ENCODE data around the gene EYS.

The EYS gene

GRCh38 chr6:65081756-65082155 is 625.3 kb downstream of the EYS start:
- Histone ChIP-seq H3K9ac (no peak overlapping the region), H3K4me2 (ENCODE audit: low read length) (no peak overlapping the region), H3K4me3 (ENCODE audit: low read depth, low read length) (no peak overlapping the region), H3K4me1 (no peaks in the 10 kb centered on the region), H3K27ac (no peak overlapping the region), H3K9me3 (ENCODE audit: control insufficient read depth, low read length) (no peaks in the 10 kb centered on the region), H3K27me3 (ENCODE audit: control insufficient read depth, insufficient read depth, low read length) (no peaks in the 10 kb centered on the region), H2AFZ (no peak overlapping the region), H3K79me2 (no peaks in the 10 kb centered on the region), H3K36me3 (ENCODE audit: control insufficient read depth, insufficient read depth, low read length) (no peaks in the 10 kb centered on the region)
- no peak for TF ChIP-seq CTCF (IDR thresholded peaks at IDR 0.05)

GRCh38 chr6:65075705-65076230 is 631.3 kb downstream of the EYS start:
- H3K9me3 ChIP-seq (ENCODE audit: control insufficient read depth, low read length): no peaks in the 10 kb centered on the region

GRCh38 chr6:65072500-65072899 is 634.5 kb downstream of the EYS start:
- TF ChIP-seq CTCF (IDR thresholded peaks at IDR 0.05): no peak

More at GRCh38 chr6:65075705-65076230, 631.3 kb downstream of the EYS start:
- Histone ChIP-seq H3K27ac (no peak overlapping the region), H3K4me2 (ENCODE audit: low read length) (no peak overlapping the region), H2AFZ (no peak overlapping the region), H3K9ac (no peak overlapping the region), H3K27me3 (ENCODE audit: control insufficient read depth, insufficient read depth, low read length) (no peaks in the 10 kb centered on the region), H3K4me3 (ENCODE audit: low read depth, low read length) (no peak overlapping the region), H3K4me1 (no peaks in the 10 kb centered on the region), H3K79me2 (no peaks in the 10 kb centered on the region), H3K36me3 (ENCODE audit: control insufficient read depth, insufficient read depth, low read length) (no peaks in the 10 kb centered on the region)
- TF ChIP-seq CTCF (IDR thresholded peaks at IDR 0.05): no peak

GRCh38 chr6:65071480-65071879 is 635.5 kb downstream of the EYS start:
- H2AFZ ChIP-seq: no peak overlapping the region
- no peak overlapping the region for H3K4me3 ChIP-seq (ENCODE audit: low read depth, low read length)
- no peaks in the 10 kb centered on the region for H3K27me3 ChIP-seq (ENCODE audit: control insufficient read depth, insufficient read depth, low read length)
- TF ChIP-seq CTCF (IDR thresholded peaks at IDR 0.05): no peak
- no peaks in the 10 kb centered on the region for H3K4me1 ChIP-seq
- H3K4me2 ChIP-seq (ENCODE audit: low read length): no peak overlapping the region
- no peaks in the 10 kb centered on the region for H3K79me2 ChIP-seq
- no peaks in the 10 kb centered on the region for H3K9me3 ChIP-seq (ENCODE audit: control insufficient read depth, low read length)
- no peak overlapping the region for H3K9ac ChIP-seq
- no peaks in the 10 kb centered on the region for H3K36me3 ChIP-seq (ENCODE audit: control insufficient read depth, insufficient read depth, low read length)
- H3K27ac ChIP-seq: no peak overlapping the region

More at GRCh38 chr6:65072500-65072899, 634.5 kb downstream of the EYS start:
- Histone ChIP-seq H2AFZ (no peak overlapping the region), H3K36me3 (ENCODE audit: control insufficient read depth, insufficient read depth, low read length) (no peaks in the 10 kb centered on the region), H3K4me2 (ENCODE audit: low read length) (no peak overlapping the region), H3K79me2 (no peaks in the 10 kb centered on the region), H3K27ac (no peak overlapping the region), H3K4me1 (no peaks in the 10 kb centered on the region), H3K9me3 (ENCODE audit: control insufficient read depth, low read length) (no peaks in the 10 kb centered on the region), H3K9ac (no peak overlapping the region), H3K27me3 (ENCODE audit: control insufficient read depth, insufficient read depth, low read length) (no peaks in the 10 kb centered on the region), H3K4me3 (ENCODE audit: low read depth, low read length) (no peak overlapping the region)

- no peak overlapping the region for H3K4me2 ChIP-seq (ENCODE audit: low read length)
- no peak overlapping the region for H3K27ac ChIP-seq
- no peaks in the 10 kb centered on the region for H3K79me2 ChIP-seq
- no peak overlapping the region for H3K9ac ChIP-seq
- H3K4me3 ChIP-seq (ENCODE audit: low read depth, low read length): no peak overlapping the region
- TF ChIP-seq CTCF (IDR thresholded peaks at IDR 0.05): no peak
- no peaks in the 10 kb centered on the region for H3K4me1 ChIP-seq
- H3K27me3 ChIP-seq (ENCODE audit: control insufficient read depth, insufficient read depth, low read length): no peaks in the 10 kb centered on the region
- H3K36me3 ChIP-seq (ENCODE audit: control insufficient read depth, insufficient read depth, low read length): no peaks in the 10 kb centered on the region
- H3K9me3 ChIP-seq (ENCODE audit: control insufficient read depth, low read length): no peaks in the 10 kb centered on the region
- no peak overlapping the region for H2AFZ ChIP-seq
Observed at GRCh38 chr6:65064844-65065243, 642.2 kb downstream of the EYS start.

All from parathyroid adenoma (tissue), 2 donors.